ENCODE data around the gene VGLL4. TPM values are rescaled to one million over a fixed set of nuclear protein-coding genes. Genes with fewer than 3 reads are reported as not detected.

The VGLL4 gene
- total and polyA plus RNA-seq, 2 donors (not counting 1 experiment from before 2014, with no cell fraction given): 25.8 to 29.0 TPM

- TF ChIP-seq EZH2 (IDR thresholded peaks at IDR 0.05; ENCODE audit: borderline replicate concordance, insufficient read depth, low read depth, low read length, poor library complexity, severe bottlenecking) (no peak), CTCF (IDR thresholded peaks at IDR 0.05) (no peak)
- H3K4me3 Mint-ChIP-seq: peak overlapping the region; percentile 87
- H3K27me3 ChIP-seq (replicated peaks in 1 of 4; ENCODE audit: control extremely low read depth in 1 of 4, control insufficient read depth in 3 of 4, insufficient read depth in 4 of 4, low read length in 3 of 4): no peaks in the 10 kb centered on the region
- H3K9me3 ChIP-seq (ENCODE audit: control extremely low read depth in 1 of 3, control insufficient read depth in 2 of 3, insufficient read depth in 1 of 3, low read length in 2 of 3): no peaks in the 10 kb centered on the region
- peak overlapping the region; percentile 54 for H3K4me2 ChIP-seq (replicated peaks; ENCODE audit: low read depth, low read length, poor library complexity, severe bottlenecking)
- peak overlapping the region; percentile 53 for H3K9ac ChIP-seq (ENCODE audit: low read length)
- peaks cover 41% of the 10 kb centered on the region for H3K4me1 Mint-ChIP-seq
- H3K27me3 Mint-ChIP-seq: no peaks in the 10 kb centered on the region
- H3K27ac Mint-ChIP-seq: peak overlapping the region; percentile 93
- H4K20me1 ChIP-seq (ENCODE audit: control insufficient read depth, insufficient read depth, low read length, poor library complexity, severe bottlenecking): peaks cover 5% of the 10 kb centered on the region
- H3K9me3 Mint-ChIP-seq (ENCODE audit: insufficient read depth): no peaks in the 10 kb centered on the region
- DNase-seq (peak; percentile 81), ATAC-seq (ENCODE audit: low read depth) (peak; percentile 99)
- WGBS (ENCODE audit: insufficient coverage): 22% methylated on average over 10 of the region's 21 CpGs
- peak overlapping the region in 1 of 5 experiments; percentile 2 for H3K4me3 ChIP-seq (ENCODE audit: control extremely low read depth in 1 of 5, extremely low read depth in 1 of 5, insufficient read depth in 1 of 5, low read depth in 2 of 5, low read length in 4 of 5)
- H3K27ac ChIP-seq (ENCODE audit: low read length in 2 of 2): peak overlapping the region; percentile 65 to 87
- CTCF ChIA-PET: no interaction called here
- peaks cover 18 to 27% of the 10 kb centered on the region in 2 donors for H3K4me1 ChIP-seq (ENCODE audit: control insufficient read depth in 2 of 2, insufficient read depth in 2 of 2, low read length in 2 of 2)
- H2AFZ ChIP-seq (ENCODE audit: insufficient read depth, low read depth, low read length, poor library complexity, severe bottlenecking): peak overlapping the region; percentile 46
- intact Hi-C loops (cut with micrococcal nuclease): loop anchor here (2.0 kb wide), 3 partner anchors 23 to 117 kb away; partner anchors contain the start of gene VGLL4
- H3K36me3 ChIP-seq (replicated peaks in 1 of 2; ENCODE audit: control extremely low read depth in 1 of 2, control insufficient read depth in 1 of 2, extremely low read depth in 1 of 2, insufficient read depth in 2 of 2, low read length in 1 of 2): peaks cover 0 to 14% of the 10 kb centered on the region in 2 experiments
- peaks cover 46% of the 10 kb centered on the region for H3K79me2 ChIP-seq (ENCODE audit: control insufficient read depth, insufficient read depth, low read length)
- POLR2A ChIA-PET: interaction anchor here (0.5 to 0.6 kb wide), 2 partner anchors 20 to 42 kb away, joined by 3 to 5 read pairs; no protein-coding TSS in a partner anchor
These were observed 42.1 kb downstream of the VGLL4 start for GRCh38 chr3:11601446-11602238.

Measured in B cell (primary cell).